ENCODE measurements around the gene GRIP1.

- TF ChIP-seq CTCF (IDR thresholded peaks at IDR 0.05) (no peak), POLR2A (IDR thresholded peaks at IDR 0.05) (no peak), POLR2AphosphoS5 (IDR thresholded peaks at IDR 0.05) (no peak), EP300 (IDR thresholded peaks at IDR 0.05) (no peak)
Measured at GRCh38 chr12:66629138-66629870, 49.6 kb downstream of the GRIP1 start.
